GM23338 (cell line): ENCODE measurements around the gene AMPH. TPM values are rescaled to one million over a fixed set of nuclear protein-coding genes. Genes with fewer than 3 reads are reported as not detected.

Experiments
- ATAC-seq: fragments of 200-7000 bp; cut with Tn5 transposase; 3 replicates; pipeline ENCODE4 v1.9.1; 2020
- DNase-seq: peaks from one replicate; pipeline ENCODE4 v3.0.0-alpha.2; 2015; ENCODE audit warnings: low spot score
- H2AFZ ChIP-seq: fragments of 200-600 bp; sonication (generic); 2 replicates; pipeline ENCODE4 v1.8.0; 2016; ENCODE audit warnings: antibody characterized with exemption, mild to moderate bottlenecking, moderate library complexity
- H3F3A ChIP-seq: fragments of 200-600 bp; sonication (generic); replicated peaks from 2 replicates; pipeline ENCODE4 v1.8.0; 2017; ENCODE audit warnings: antibody characterized with exemption, mixed run types, low read depth
- H3K27ac ChIP-seq: fragments of 200-600 bp; sonication (generic); 2 replicates; pipeline ENCODE4 v1.6.1; 2016; ENCODE audit warnings: low read depth
- H3K27me3 ChIP-seq: fragments of 200-600 bp; sonication (generic); 2 replicates; pipeline ENCODE4 v1.8.0; 2016; ENCODE audit warnings: mild to moderate bottlenecking, mixed run types, moderate library complexity; ENCODE audit not compliant: insufficient read depth
- H3K36me3 ChIP-seq: fragments of 200-600 bp; sonication (generic); 2 replicates; pipeline ENCODE4 v1.8.0; 2016; ENCODE audit warnings: mild to moderate bottlenecking; ENCODE audit not compliant: insufficient read depth
- H3K4me1 ChIP-seq: fragments of 200-600 bp; sonication (generic); 2 replicates; pipeline ENCODE4 v1.8.0; 2016; ENCODE audit warnings: mild to moderate bottlenecking, moderate library complexity; ENCODE audit not compliant: insufficient read depth
- H3K4me2 ChIP-seq: fragments of 200-600 bp; sonication (generic); 2 replicates; pipeline ENCODE4 v1.7.1; 2017; ENCODE audit warnings: mixed run types
- H3K4me3 ChIP-seq: fragments of 200-600 bp; sonication (generic); 2 replicates; pipeline ENCODE4 v1.6.1; 2016; ENCODE audit warnings: mixed run types
- H3K79me2 ChIP-seq: fragments of 200-600 bp; sonication (generic); replicated peaks from 2 replicates; pipeline ENCODE4 v1.8.0; 2017; ENCODE audit warnings: mild to moderate bottlenecking; ENCODE audit not compliant: insufficient read depth
- H3K9me2 ChIP-seq: fragments of 200-600 bp; sonication (generic); 2 replicates; pipeline ENCODE4 v1.8.0; 2017; ENCODE audit not compliant: insufficient read depth
- H4K20me1 ChIP-seq: fragments of 200-600 bp; sonication (generic); replicated peaks from 2 replicates; pipeline ENCODE4 v1.8.0; 2017; ENCODE audit warnings: mild to moderate bottlenecking; ENCODE audit not compliant: insufficient read depth
- H3K27ac Mint-ChIP-seq: 2 replicates; pipeline ENCODE4 v1.8.0; 2020; ENCODE audit warnings: inconsistent platforms, mild to moderate bottlenecking, moderate library complexity, mixed read lengths
- H3K27me3 Mint-ChIP-seq: 3 replicates; pipeline ENCODE4 v1.8.0; 2022; ENCODE audit warnings: low read depth, mild to moderate bottlenecking, moderate library complexity, mixed read lengths, inconsistent platforms; ENCODE audit not compliant: insufficient read depth, poor library complexity
- H3K36me3 Mint-ChIP-seq: 3 replicates; pipeline ENCODE4 v1.8.0; 2021; ENCODE audit warnings: low read depth, mild to moderate bottlenecking, inconsistent platforms, moderate library complexity, mixed read lengths
- H3K4me1 Mint-ChIP-seq: 3 replicates; pipeline ENCODE4 v1.8.0; 2020; ENCODE audit warnings: mild to moderate bottlenecking, inconsistent platforms, mixed read lengths
- H3K4me3 Mint-ChIP-seq: 3 replicates; pipeline ENCODE4 v1.8.0; 2021; ENCODE audit warnings: moderate library complexity, mild to moderate bottlenecking, inconsistent platforms, mixed read lengths
- H3K9me3 Mint-ChIP-seq: 3 replicates; pipeline ENCODE4 v1.8.0; 2020; ENCODE audit warnings: moderate library complexity, mild to moderate bottlenecking, inconsistent platforms, mixed read lengths
- CREB1 ChIP-seq: fragments of 250-450 bp; sonication (Bioruptor Pico); IDR thresholded peaks from 2 replicates; pipeline ENCODE4 v1.5.0; 2020; ENCODE audit warnings: low read depth, mild to moderate bottlenecking, moderate library complexity
- JUNB ChIP-seq: IDR thresholded peaks from one replicate; pipeline ENCODE4 v1.6.1; 2016; ENCODE audit warnings: antibody characterized with exemption; ENCODE audit not compliant: unreplicated experiment
- POLR2AphosphoS5 ChIP-seq: IDR thresholded peaks from 2 replicates; pipeline ENCODE4 v1.6.1; 2016; ENCODE audit warnings: antibody characterized with exemption, low read depth
- REST ChIP-seq: IDR thresholded peaks from one replicate; pipeline ENCODE4 v1.6.1; 2018; ENCODE audit warnings: antibody characterized with exemption; ENCODE audit not compliant: unreplicated experiment
- ZNF331 ChIP-seq: fragments of 250-450 bp; sonication (Bioruptor Pico); IDR thresholded peaks from 2 replicates; pipeline ENCODE4 v1.5.0; 2020; ENCODE audit warnings: low read depth, mild to moderate bottlenecking, moderate library complexity
- polyA plus RNA-seq: library from polyadenylated mRNA; unstranded; fragments of >200 nt; fragmentation: Nextera tagmentation; extraction: Ambion mirVana; gene quantifications from 2 replicates; pipeline ENCODE4 v1.2.1, GENCODE V29; 2016
- total RNA-seq: library from RNA; depleted of rRNA; stranded (reverse); fragments of >200 nt; shearing (Covaris generic); gene quantifications from 2 replicates; pipeline ENCODE4 v1.2.3, GENCODE V29; 2014
- TF ChIP-seq, protein P1 (sequence below): IDR thresholded peaks from 2 replicates; pipeline ENCODE4 v1.6.1; 2016; ENCODE audit warnings: antibody characterized with exemption
- TF ChIP-seq, protein P2 (sequence below), 2 experiments: fragments of 200-600 bp in 1 of 2; sonication (generic) in 1 of 2; conservative IDR thresholded peaks; 2 replicates each; pipeline versions ENCODE4 v1.5.1 to v1.6.1; 2016 to 2017; ENCODE audit warnings: antibody characterized with exemption in 2 of 2, low read depth in 2 of 2, mild to moderate bottlenecking in 2 of 2, moderate library complexity in 1 of 2

AMPH gene
- total and polyA plus RNA-seq, 2 experiments from 2014 or later: 4.8 to 10.2 TPM

- no peaks in the 10 kb centered on the region for H3K36me3 ChIP-seq
- DNase-seq: peak; percentile 62
- peak; percentile 79 for ATAC-seq
- H4K20me1 ChIP-seq: no peaks in the 10 kb centered on the region
- H3K27me3 Mint-ChIP-seq: no peaks in the 10 kb centered on the region
- no peak overlapping the region for H3K4me3 ChIP-seq
- TF ChIP-seq CREB1 (CRISPR knock-in tag) (no peak), JUNB (no peak), REST (no peak), POLR2AphosphoS5 (no peak)
- TF ChIP-seq, protein P1, sequence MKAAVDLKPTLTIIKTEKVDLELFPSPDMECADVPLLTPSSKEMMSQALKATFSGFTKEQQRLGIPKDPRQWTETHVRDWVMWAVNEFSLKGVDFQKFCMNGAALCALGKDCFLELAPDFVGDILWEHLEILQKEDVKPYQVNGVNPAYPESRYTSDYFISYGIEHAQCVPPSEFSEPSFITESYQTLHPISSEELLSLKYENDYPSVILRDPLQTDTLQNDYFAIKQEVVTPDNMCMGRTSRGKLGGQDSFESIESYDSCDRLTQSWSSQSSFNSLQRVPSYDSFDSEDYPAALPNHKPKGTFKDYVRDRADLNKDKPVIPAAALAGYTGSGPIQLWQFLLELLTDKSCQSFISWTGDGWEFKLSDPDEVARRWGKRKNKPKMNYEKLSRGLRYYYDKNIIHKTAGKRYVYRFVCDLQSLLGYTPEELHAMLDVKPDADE: no peak
- TF ChIP-seq, protein P2, sequence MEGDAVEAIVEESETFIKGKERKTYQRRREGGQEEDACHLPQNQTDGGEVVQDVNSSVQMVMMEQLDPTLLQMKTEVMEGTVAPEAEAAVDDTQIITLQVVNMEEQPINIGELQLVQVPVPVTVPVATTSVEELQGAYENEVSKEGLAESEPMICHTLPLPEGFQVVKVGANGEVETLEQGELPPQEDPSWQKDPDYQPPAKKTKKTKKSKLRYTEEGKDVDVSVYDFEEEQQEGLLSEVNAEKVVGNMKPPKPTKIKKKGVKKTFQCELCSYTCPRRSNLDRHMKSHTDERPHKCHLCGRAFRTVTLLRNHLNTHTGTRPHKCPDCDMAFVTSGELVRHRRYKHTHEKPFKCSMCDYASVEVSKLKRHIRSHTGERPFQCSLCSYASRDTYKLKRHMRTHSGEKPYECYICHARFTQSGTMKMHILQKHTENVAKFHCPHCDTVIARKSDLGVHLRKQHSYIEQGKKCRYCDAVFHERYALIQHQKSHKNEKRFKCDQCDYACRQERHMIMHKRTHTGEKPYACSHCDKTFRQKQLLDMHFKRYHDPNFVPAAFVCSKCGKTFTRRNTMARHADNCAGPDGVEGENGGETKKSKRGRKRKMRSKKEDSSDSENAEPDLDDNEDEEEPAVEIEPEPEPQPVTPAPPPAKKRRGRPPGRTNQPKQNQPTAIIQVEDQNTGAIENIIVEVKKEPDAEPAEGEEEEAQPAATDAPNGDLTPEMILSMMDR (conservative IDR thresholded peaks at IDR 0.05; ENCODE audit: low read depth in 2 of 2): peak; percentile 50 to 68
- H3K4me3 Mint-ChIP-seq: no peak overlapping the region
- H3K4me1 ChIP-seq: no peaks in the 10 kb centered on the region
- H2AFZ ChIP-seq: no peak overlapping the region
- H3K4me1 Mint-ChIP-seq: peaks cover 11% of the 10 kb centered on the region; the same call in 2 of the 3 replicates
- H3F3A ChIP-seq: no peaks in the 10 kb centered on the region
- no peaks in the 10 kb centered on the region for H3K36me3 Mint-ChIP-seq
- no peaks in the 10 kb centered on the region; the same call in 1 of the 2 replicates for H3K9me2 ChIP-seq
- no peaks in the 10 kb centered on the region for H3K27me3 ChIP-seq
- no peak overlapping the region for H3K4me2 ChIP-seq
- no peak overlapping the region for H3K27ac ChIP-seq
- no peaks in the 10 kb centered on the region for H3K79me2 ChIP-seq
- H3K9me3 Mint-ChIP-seq: no peaks in the 10 kb centered on the region
- no peak overlapping the region for H3K27ac Mint-ChIP-seq
Measured at GRCh38 chr7:38451840-38452239, 179.3 kb downstream of the AMPH start.

- Histone ChIP-seq H3K9me2 (no peaks in the 10 kb centered on the region), H3K27me3 (no peaks in the 10 kb centered on the region), H4K20me1 (no peaks in the 10 kb centered on the region), H3K4me2 (no peak overlapping the region), H3K79me2 (no peaks in the 10 kb centered on the region), H3K36me3 (no peaks in the 10 kb centered on the region), H2AFZ (no peak overlapping the region), H3K27ac (no peak overlapping the region), H3K4me1 (no peaks in the 10 kb centered on the region), H3K4me3 (no peak overlapping the region), H3F3A (no peaks in the 10 kb centered on the region)
- no peaks in the 10 kb centered on the region for H3K9me3 Mint-ChIP-seq
- ATAC-seq (no peak), DNase-seq (no peak)
- H3K4me3 Mint-ChIP-seq: no peak overlapping the region
- no peaks in the 10 kb centered on the region for H3K36me3 Mint-ChIP-seq
- TF ChIP-seq ZNF331 (CRISPR knock-in tag) (no peak), JUNB (no peak)
- no peaks in the 10 kb centered on the region for H3K27me3 Mint-ChIP-seq
- peaks cover 11% of the 10 kb centered on the region; the same call in 2 of the 3 replicates for H3K4me1 Mint-ChIP-seq
- H3K27ac Mint-ChIP-seq: no peak overlapping the region
Measured at GRCh38 chr7:38448584-38449234, 182.5 kb downstream of the AMPH start.
